IMR-90 (cell line): ENCODE measurements around the gene TUBGCP3. TPM values are rescaled to one million over a fixed set of nuclear protein-coding genes. Genes with fewer than 3 reads are reported as not detected.

Experiments
- ATAC-seq: fragments of 200-7000 bp; cut with Tn5 transposase; 2 replicates; pipeline ENCODE4 v1.9.1; 2020; ENCODE audit warnings: low read depth, mild to moderate bottlenecking, moderate library complexity
- BruUV-seq: library from RNA; stranded (reverse); fragments of 400-500 nt; replicated peaks from 2 replicates; lab custom pipeline; 2021; lab: Mats Ljungman, UMichigan
- CTCF ChIA-PET: fragments of 300-600 bp; formaldehyde crosslinking; extraction: SDS; loops from one replicate; lab custom pipeline; 2021; ENCODE audit warnings: antibody characterized with exemption; lab: Yijun Ruan, JAX
- POLR2A ChIA-PET: fragments of 300-600 bp; sonication (Branson Sonifier 250); formaldehyde crosslinking; loops from one replicate; lab custom pipeline; 2022; ENCODE audit warnings: antibody characterized with exemption; ENCODE audit not compliant: unreplicated experiment; lab: Charles Lee
- DNase-seq: peaks from one replicate; pipeline ENCODE4 v3.0.0; 2013
- H2AFZ ChIP-seq: replicated peaks from 2 replicates; pipeline ENCODE3; 2013; ENCODE audit warnings: low read length, mild to moderate bottlenecking; ENCODE audit not compliant: poor library complexity
- H2AK5ac ChIP-seq: 2 replicates; pipeline ENCODE4 v1.6.1; 2013; ENCODE audit warnings: low read depth, low read length, inconsistent platforms
- H2AK9ac ChIP-seq: replicated peaks from 2 replicates; pipeline ENCODE3; 2013; ENCODE audit warnings: mild to moderate bottlenecking, low read depth, low read length, moderate library complexity; ENCODE audit not compliant: poor library complexity
- H2BK120ac ChIP-seq: 2 replicates; pipeline ENCODE4 v1.6.1; 2013; ENCODE audit warnings: low read depth, low read length, inconsistent platforms
- H2BK15ac ChIP-seq: 3 replicates; pipeline ENCODE4 v1.6.1; 2013; ENCODE audit warnings: low read depth, low read length, inconsistent platforms
- H2BK20ac ChIP-seq: 2 replicates; pipeline ENCODE4 v1.6.1; 2013; ENCODE audit warnings: low read depth, mild to moderate bottlenecking, inconsistent platforms, low read length, moderate library complexity
- H2BK5ac ChIP-seq: 2 replicates; pipeline ENCODE4 v1.6.1; 2013; ENCODE audit warnings: mild to moderate bottlenecking, low read depth, low read length, inconsistent platforms; ENCODE audit not compliant: poor library complexity, severe bottlenecking
- H3K14ac ChIP-seq: replicated peaks from 2 replicates; pipeline ENCODE4 v1.6.1; 2013; ENCODE audit warnings: low read depth, low read length, inconsistent platforms
- H3K18ac ChIP-seq: 2 replicates; pipeline ENCODE4 v1.6.1; 2013; ENCODE audit warnings: low read depth, low read length, control low read depth
- H3K23ac ChIP-seq: 2 replicates; pipeline ENCODE4 v1.6.1; 2013; ENCODE audit warnings: low read depth, low read length, inconsistent platforms
- H3K27ac ChIP-seq: 2 replicates; pipeline ENCODE4 v1.5.1; 2013; ENCODE audit warnings: mild to moderate bottlenecking, control low read depth, low read length; ENCODE audit not compliant: insufficient read depth
- H3K27me3 ChIP-seq: 2 replicates; pipeline ENCODE4 v1.6.1; 2013; ENCODE audit warnings: low read length; ENCODE audit not compliant: control insufficient read depth, insufficient read depth
- H3K36me3 ChIP-seq: 2 replicates; pipeline ENCODE4 v1.6.1; 2013; ENCODE audit warnings: low read length, mixed read lengths; ENCODE audit not compliant: control insufficient read depth, insufficient read depth
- H3K4ac ChIP-seq: 2 replicates; pipeline ENCODE4 v1.6.1; 2013; ENCODE audit warnings: low read depth, low read length, inconsistent platforms
- H3K4me1 ChIP-seq: 2 replicates; pipeline ENCODE4 v1.6.1; 2013; ENCODE audit warnings: low read length, mixed read lengths; ENCODE audit not compliant: control insufficient read depth, insufficient read depth
- H3K4me2 ChIP-seq: 2 replicates; pipeline ENCODE4 v1.6.1; 2013; ENCODE audit warnings: low read depth, mild to moderate bottlenecking, control low read depth, low read length, moderate library complexity
- H3K4me3 ChIP-seq: 2 replicates; pipeline ENCODE4 v1.5.1; 2013; ENCODE audit warnings: low read depth, mild to moderate bottlenecking, control low read depth, low read length, moderate library complexity; ENCODE audit not compliant: insufficient read depth
- H3K56ac ChIP-seq: 2 replicates; pipeline ENCODE4 v1.6.1; 2013; ENCODE audit warnings: low read length, inconsistent platforms; ENCODE audit not compliant: insufficient read depth; ENCODE audit errors: extremely low read depth
- H3K79me1 ChIP-seq, 2 experiments: 2 replicates each; pipeline ENCODE4 v1.6.1; 2013; ENCODE audit warnings: low read length in 2 of 2, inconsistent platforms in 1 of 2, low read depth in 1 of 2
- H3K9ac ChIP-seq: 2 replicates; pipeline ENCODE4 v1.6.1; 2013; ENCODE audit warnings: low read depth, low read length, control low read depth
- H3K9me1 ChIP-seq: 2 replicates; pipeline ENCODE4 v1.6.1; 2013; ENCODE audit warnings: low read length, inconsistent platforms; ENCODE audit not compliant: insufficient read depth
- H3K9me3 ChIP-seq: 2 replicates; pipeline ENCODE4 v1.6.1; 2013; ENCODE audit warnings: low read length; ENCODE audit not compliant: control insufficient read depth, insufficient read depth
- H4K20me1 ChIP-seq: 2 replicates; pipeline ENCODE4 v1.6.1; 2013; ENCODE audit warnings: low read length, inconsistent platforms; ENCODE audit not compliant: insufficient read depth
- H4K5ac ChIP-seq: 2 replicates; pipeline ENCODE4 v1.6.1; 2013; ENCODE audit warnings: mild to moderate bottlenecking, low read depth, low read length, control low read depth
- H4K8ac ChIP-seq, 2 experiments: 2 replicates each; pipeline ENCODE4 v1.6.1; 2013; ENCODE audit warnings: low read depth in 2 of 2, low read length in 2 of 2, control low read depth in 1 of 2, inconsistent platforms in 1 of 2
- H4K91ac ChIP-seq: 2 replicates; pipeline ENCODE4 v1.6.1; 2013; ENCODE audit warnings: low read depth, low read length, inconsistent platforms; ENCODE audit not compliant: insufficient read depth
- BHLHE40 ChIP-seq: fragments of 150-350 bp; IDR thresholded peaks from 2 replicates; pipeline ENCODE4 v1.6.1; 2016; ENCODE audit warnings: mild to moderate bottlenecking, low read depth, low read length
- CHD1 ChIP-seq: IDR thresholded peaks from 2 replicates; pipeline ENCODE4 v1.6.1; 2012; ENCODE audit warnings: low read depth, low read length, improper control_type of control experiment
- FOS ChIP-seq: fragments of 150-350 bp; IDR thresholded peaks from 2 replicates; pipeline ENCODE4 v1.6.1; 2016; ENCODE audit warnings: low read depth, low read length
- MAFK ChIP-seq: IDR thresholded peaks from 2 replicates; pipeline ENCODE4 v1.6.1; 2012; ENCODE audit warnings: low read depth, low read length, improper control_type of control experiment
- MAZ ChIP-seq: IDR thresholded peaks from 2 replicates; pipeline ENCODE4 v1.6.1; 2012; ENCODE audit warnings: low read depth, mild to moderate bottlenecking, low read length, improper control_type of control experiment, moderate library complexity, borderline replicate concordance
- NFE2L2 ChIP-seq: fragments of 150-350 bp; IDR thresholded peaks from 2 replicates; pipeline ENCODE4 v1.6.1; 2016; ENCODE audit warnings: low read depth, mild to moderate bottlenecking, low read length
- RAD21 ChIP-seq: IDR thresholded peaks from 2 replicates; pipeline ENCODE4 v1.6.1; 2012; ENCODE audit warnings: low read length, improper control_type of control experiment
- RCOR1 ChIP-seq: IDR thresholded peaks from 2 replicates; pipeline ENCODE4 v1.6.1; 2012; ENCODE audit warnings: mild to moderate bottlenecking, low read length, improper control_type of control experiment; ENCODE audit not compliant: insufficient replicate concordance
- RFX5 ChIP-seq: IDR thresholded peaks from 2 replicates; pipeline ENCODE4 v1.8.0; 2012; ENCODE audit warnings: low read depth, mild to moderate bottlenecking, low read length, moderate library complexity
- WGBS, 2 experiments: methylation state at CpG; one replicate each; pipeline versions ENCODE4 v1.1.5 to v1.1.7; 2013; ENCODE audit warnings: missing lambda C conversion rate in 2 of 2; ENCODE audit not compliant: insufficient read length in 1 of 2; ENCODE audit errors: extremely low coverage in 2 of 2; 5-methylcytosine and 5-hydroxymethylcytosine counted together
- dilution Hi-C: fragments of 300-500 bp; cut with HindIII; formaldehyde crosslinking; loops from one replicate; pipeline ENCODE4 v1.14.3; 2018; ENCODE audit warnings: low sequenced_read_pairs; ENCODE audit not compliant: unreplicated experiment
- in situ Hi-C: fragments of 300-500 bp; cut with MboI; formaldehyde crosslinking; loops from 3 replicates; pipeline ENCODE4 v1.14.3; 2019; ENCODE audit warnings: low sequenced_read_pairs, inconsistent platforms, mixed read lengths
- intact Hi-C: fragments of 100-400 bp; cut with micrococcal nuclease; formaldehyde crosslinking; loops from 2 replicates; pipeline ENCODE4 v1.10.0; 2022
- polyA plus RNA-seq, 3 experiments: library from polyadenylated mRNA; depleted of rRNA; stranded (reverse); fragments of >200 nt; gene quantifications; 2 replicates each; pipeline ENCODE4 v1.2.3, GENCODE V29; 2012; ENCODE audit warnings: low replicate concordance in 1 of 3
- total RNA-seq: library from RNA; depleted of rRNA; stranded (reverse); fragments of >200 nt; gene quantifications from 2 replicates; pipeline ENCODE4 v1.2.3, GENCODE V29; 2012
- TF ChIP-seq, protein P1 (sequence below): fragments of 150-350 bp; IDR thresholded peaks from 2 replicates; pipeline ENCODE4 v1.6.1; 2016; ENCODE audit warnings: low read depth, mild to moderate bottlenecking, low read length, moderate library complexity, borderline replicate concordance

The TUBGCP3 gene
- total and polyA plus RNA-seq, 2 of the 4 experiments (the other 2 are of a cell fraction) = 16.0 to 17.8 TPM

DNA sequence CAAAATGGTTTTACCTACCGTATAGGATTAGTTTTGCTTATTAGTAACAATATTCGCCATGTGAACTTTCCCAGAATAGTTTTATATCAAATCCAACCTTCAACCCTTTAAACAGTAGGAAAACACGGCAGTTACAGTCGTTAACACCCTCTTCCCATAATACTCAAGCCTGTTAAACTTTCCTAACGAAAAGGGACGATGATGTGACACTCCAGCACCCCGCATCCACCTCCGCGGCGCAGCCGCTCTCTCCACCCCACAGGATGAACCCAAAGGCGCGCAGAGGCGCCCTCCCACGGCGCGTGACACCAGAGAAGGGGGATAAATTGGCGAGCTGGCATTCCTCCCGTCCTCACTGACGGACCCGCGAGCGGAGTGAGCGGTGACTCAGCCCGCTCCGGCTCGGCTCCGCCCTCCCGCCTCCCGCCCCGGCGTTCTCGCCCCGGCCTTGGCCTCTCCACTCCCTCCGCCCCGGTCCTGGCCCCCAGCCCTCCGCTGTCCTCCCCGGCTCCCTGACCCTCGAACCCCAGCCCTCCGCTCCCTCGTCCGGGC, 665 bp downstream of the TUBGCP3 start (continued):
- TF ChIP-seq CHD1 = no peak

DNA sequence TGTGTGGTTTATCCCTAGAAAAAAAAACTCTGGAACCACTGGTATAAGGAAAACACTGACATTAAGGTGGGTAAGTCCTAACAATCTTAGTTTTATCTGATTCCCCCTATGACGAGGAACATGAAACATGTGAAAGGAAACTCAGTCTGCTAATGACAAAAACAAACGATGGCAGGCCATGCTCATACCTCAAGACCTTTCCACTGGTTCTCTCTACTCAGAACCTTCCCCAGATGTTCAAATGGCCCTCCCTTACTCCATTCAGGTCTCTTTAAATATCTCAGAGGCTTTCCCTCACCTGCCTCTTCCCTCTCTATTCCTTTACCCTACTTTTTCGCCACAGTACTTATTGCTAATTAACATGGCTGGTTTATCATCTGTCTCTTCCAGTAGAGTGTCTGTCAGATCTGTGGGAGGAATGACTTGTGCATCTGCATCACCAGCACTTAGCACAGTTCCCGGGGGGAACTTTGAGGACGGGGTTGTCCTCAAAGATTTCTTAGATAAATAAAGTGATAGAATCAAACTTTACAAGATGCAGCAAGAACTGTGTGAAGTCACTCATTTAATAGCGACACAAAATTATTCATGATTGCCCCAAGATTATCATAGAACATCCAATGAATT, 1.5 kb downstream of the TUBGCP3 start:
- no peak overlapping the region for H3K27ac ChIP-seq
- no peak for DNase-seq
- POLR2A ChIA-PET = no interaction called here
- H2BK120ac ChIP-seq = no peak overlapping the region
- H3K79me1 ChIP-seq = peaks cover 23 to 49% of the 10 kb centered on the region in 2 experiments
- no peak overlapping the region for H2BK20ac ChIP-seq
- dilution Hi-C loops = no loop called here
- H3K4me2 ChIP-seq = peak overlapping the region; percentile 73
- BruUV-seq = no TSS peak
- H4K8ac ChIP-seq = no peak overlapping the region
- H2AFZ ChIP-seq = no peak overlapping the region
- H3K4me3 ChIP-seq = no peak overlapping the region
- 0 out of 2 replicates have a peak, but pooled peaks cover 3% of the 10 kb centered on the region for H3K4me1 ChIP-seq
- WGBS, 2 experiments = 80% methylated on average over 1 of the region's 6 CpGs; no CpG with 5 or more reads in 1 of the 2 experiments
- H4K5ac ChIP-seq = no peak overlapping the region
- H3K14ac ChIP-seq = 0 out of 2 replicates have a peak overlapping the region, but pooled peaks have one; percentile 37
- in situ Hi-C loops = no loop called here
- peak overlapping the region; percentile 45; the same call in 1 of the 2 replicates for H3K23ac ChIP-seq
- no peak overlapping the region for H3K9ac ChIP-seq
- no peak overlapping the region for H3K18ac ChIP-seq
- peaks cover 13% of the 10 kb centered on the region; the same call in 1 of the 2 replicates for H3K9me1 ChIP-seq
- CTCF ChIA-PET = no interaction called here
- H3K56ac ChIP-seq = no peak overlapping the region
- H4K91ac ChIP-seq = no peak overlapping the region
- peaks cover 5% of the 10 kb centered on the region; the same call in 1 of the 2 replicates for H4K20me1 ChIP-seq
- H2BK5ac ChIP-seq = no peak overlapping the region
- no peak overlapping the region for H2AK5ac ChIP-seq
- peak overlapping the region; percentile 61 for H2AK9ac ChIP-seq
- no peak for ATAC-seq
- no peak overlapping the region for H2BK15ac ChIP-seq
- H3K4ac ChIP-seq = no peak overlapping the region
- intact Hi-C loops = no loop called here
- H3K9me3 ChIP-seq = no peaks in the 10 kb centered on the region
- TF ChIP-seq, protein P1, sequence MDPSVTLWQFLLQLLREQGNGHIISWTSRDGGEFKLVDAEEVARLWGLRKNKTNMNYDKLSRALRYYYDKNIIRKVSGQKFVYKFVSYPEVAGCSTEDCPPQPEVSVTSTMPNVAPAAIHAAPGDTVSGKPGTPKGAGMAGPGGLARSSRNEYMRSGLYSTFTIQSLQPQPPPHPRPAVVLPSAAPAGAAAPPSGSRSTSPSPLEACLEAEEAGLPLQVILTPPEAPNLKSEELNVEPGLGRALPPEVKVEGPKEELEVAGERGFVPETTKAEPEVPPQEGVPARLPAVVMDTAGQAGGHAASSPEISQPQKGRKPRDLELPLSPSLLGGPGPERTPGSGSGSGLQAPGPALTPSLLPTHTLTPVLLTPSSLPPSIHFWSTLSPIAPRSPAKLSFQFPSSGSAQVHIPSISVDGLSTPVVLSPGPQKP = no peak
- TF ChIP-seq FOS = no peak
- no peak for TF ChIP-seq MAZ
- no peak for TF ChIP-seq MAFK
- TF ChIP-seq RCOR1 = no peak
- TF ChIP-seq NFE2L2 = no peak
- TF ChIP-seq RFX5 = no peak
- no peak for TF ChIP-seq BHLHE40
- no peak for TF ChIP-seq RAD21
- no peaks in the 10 kb centered on the region for H3K36me3 ChIP-seq
- H3K27me3 ChIP-seq = no peaks in the 10 kb centered on the region
